Sigmoid colon (tissue), 7 donors: ENCODE measurements around the gene RAET1L. TPM values are rescaled to one million over a fixed set of nuclear protein-coding genes. Genes with fewer than 3 reads are reported as not detected.
"Not testable (repeated sequence)": the region's sequence is repeated elsewhere in the genome, so short reads cannot be mapped to it uniquely, and the experiment has no call there.

Experiments
- DNase-seq: peaks from one replicate; pipeline ENCODE4 v3.0.0-alpha.2; 2019
- H3K27ac ChIP-seq, 4 donors: fragments of 200-600 bp; sonication (generic); one replicate each; pipeline ENCODE4 v1.5.1; 2016 to 2019; ENCODE audit warnings: mild to moderate bottlenecking in 1 of 4
- H3K27me3 ChIP-seq, 3 donors: fragments of 200-600 bp; sonication (generic); one replicate each; pipeline ENCODE4 v1.5.1; 2019; ENCODE audit warnings: mild to moderate bottlenecking in 1 of 3
- H3K36me3 ChIP-seq, 4 donors: fragments of 200-600 bp; sonication (generic); one replicate each; pipeline ENCODE4 v1.5.1; 2016 to 2019
- H3K4me1 ChIP-seq, 4 donors: fragments of 200-600 bp; sonication (generic); one replicate each; pipeline ENCODE4 v1.5.1; 2017 to 2019
- H3K4me3 ChIP-seq, 4 donors: fragments of 200-600 bp; sonication (generic); one replicate each; pipeline ENCODE4 v1.5.1; 2017 to 2019; ENCODE audit warnings: mild to moderate bottlenecking in 2 of 4, moderate library complexity in 1 of 4
- H3K9me3 ChIP-seq, 4 donors: fragments of 200-600 bp in 3 of 4; sonication (generic) in 3 of 4; one replicate each; pipeline versions ENCODE4 v1.5.1 to v1.6.1; 2013 to 2019
- EP300 ChIP-seq, 4 donors: sonication (generic); formaldehyde crosslinking; IDR thresholded peaks; one replicate each; pipeline ENCODE4 v1.6.1; 2017; ENCODE audit warnings: antibody characterized with exemption in 4 of 4
- POLR2A ChIP-seq, 2 donors: fragments of 450-650 bp; IDR thresholded peaks; one replicate each; pipeline ENCODE4 v1.6.1; 2016; ENCODE audit warnings: antibody characterized with exemption in 2 of 2, mild to moderate bottlenecking in 2 of 2, moderate library complexity in 2 of 2
- POLR2AphosphoS5 ChIP-seq, 4 donors: sonication (generic); formaldehyde crosslinking; IDR thresholded peaks; one replicate each; pipeline ENCODE4 v1.6.1; 2017; ENCODE audit warnings: antibody characterized with exemption in 4 of 4
- WGBS, 2 donors: extraction: QIAGEN DNeasy Blood & Tissue Kit; methylation state at CpG; one replicate each; pipeline ENCODE4 v1.1.7; 2013; 5-methylcytosine and 5-hydroxymethylcytosine counted together
- intact Hi-C: fragments of 100-400 bp; cut with DNase I; formaldehyde crosslinking; loops from one replicate; pipeline ENCODE4 v1.15.1; 2023
- polyA plus RNA-seq, 3 donors: library from polyadenylated mRNA; stranded (reverse); fragments of 200-250 nt; gene quantifications; one replicate each; pipeline ENCODE4 v1.2.3, GENCODE V29; 2013
- total RNA-seq, 4 donors: library from RNA; depleted of rRNA; stranded (reverse); fragments of >200 nt; gene quantifications; one replicate each; pipeline ENCODE4 v1.1.0, GENCODE V29; 2016
- TF ChIP-seq, protein P1 (sequence below), 4 experiments: fragments of 450-650 bp in 3 of 4; fragments of 200-600 bp in 1 of 4; IDR thresholded peaks; one replicate each; pipeline ENCODE4 v1.5.1; 2016 to 2019; ENCODE audit warnings: antibody characterized with exemption in 4 of 4, mild to moderate bottlenecking in 3 of 4, moderate library complexity in 2 of 4
- donor health status: healthy with polysubstance abuse.
- donor health status: Bipolar disorder and iron deficiency.
- donor health status: healthy.

Gene RAET1L
- total and polyA plus RNA-seq, 7 donors = not detected

DNA sequence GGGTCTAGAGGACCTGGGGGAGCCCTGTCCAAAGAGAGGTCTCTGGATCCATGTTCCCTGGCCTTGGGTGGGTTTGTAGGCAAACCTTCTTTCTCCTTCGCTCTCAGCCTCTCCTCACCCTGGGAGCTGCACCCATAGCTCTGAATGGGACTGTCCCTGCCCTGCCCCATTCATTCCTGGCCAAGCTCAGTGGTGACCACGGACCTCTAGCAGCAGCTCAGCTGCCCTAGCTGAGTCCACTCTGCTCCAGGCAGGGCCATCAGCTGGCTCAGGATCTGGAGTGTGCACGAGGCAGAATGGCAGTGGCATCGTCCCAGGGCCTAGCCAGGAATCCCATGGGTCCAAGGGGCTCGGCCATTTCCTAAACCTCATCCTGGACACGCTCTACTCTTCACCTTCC is 38.3 kb upstream of the RAET1L start:
- Histone ChIP-seq H3K36me3 (no peaks in the 10 kb centered on the region), H3K4me3 (no peak overlapping the region), H3K27me3 (peaks cover 0 to 7% (median 0%) of the 10 kb centered on the region in 3 donors), H3K4me1 (peaks cover 0 to 7% (median 7%) of the 10 kb centered on the region in 4 donors), H3K9me3 (no peaks in the 10 kb centered on the region), H3K27ac (no peak overlapping the region)
- no peak for DNase-seq
- 91 to 94% methylated on average over 6 of the region's 6 CpGs for WGBS, 2 donors
- intact Hi-C loops = no loop called here
- TF ChIP-seq POLR2AphosphoS5 (IDR thresholded peaks at IDR 0.05) (no peak), POLR2A (IDR thresholded peaks at IDR 0.05) (no peak), EP300 (IDR thresholded peaks at IDR 0.05) (no peak)
- TF ChIP-seq, protein P1, sequence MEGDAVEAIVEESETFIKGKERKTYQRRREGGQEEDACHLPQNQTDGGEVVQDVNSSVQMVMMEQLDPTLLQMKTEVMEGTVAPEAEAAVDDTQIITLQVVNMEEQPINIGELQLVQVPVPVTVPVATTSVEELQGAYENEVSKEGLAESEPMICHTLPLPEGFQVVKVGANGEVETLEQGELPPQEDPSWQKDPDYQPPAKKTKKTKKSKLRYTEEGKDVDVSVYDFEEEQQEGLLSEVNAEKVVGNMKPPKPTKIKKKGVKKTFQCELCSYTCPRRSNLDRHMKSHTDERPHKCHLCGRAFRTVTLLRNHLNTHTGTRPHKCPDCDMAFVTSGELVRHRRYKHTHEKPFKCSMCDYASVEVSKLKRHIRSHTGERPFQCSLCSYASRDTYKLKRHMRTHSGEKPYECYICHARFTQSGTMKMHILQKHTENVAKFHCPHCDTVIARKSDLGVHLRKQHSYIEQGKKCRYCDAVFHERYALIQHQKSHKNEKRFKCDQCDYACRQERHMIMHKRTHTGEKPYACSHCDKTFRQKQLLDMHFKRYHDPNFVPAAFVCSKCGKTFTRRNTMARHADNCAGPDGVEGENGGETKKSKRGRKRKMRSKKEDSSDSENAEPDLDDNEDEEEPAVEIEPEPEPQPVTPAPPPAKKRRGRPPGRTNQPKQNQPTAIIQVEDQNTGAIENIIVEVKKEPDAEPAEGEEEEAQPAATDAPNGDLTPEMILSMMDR (IDR thresholded peaks at IDR 0.05) = no peak

DNA sequence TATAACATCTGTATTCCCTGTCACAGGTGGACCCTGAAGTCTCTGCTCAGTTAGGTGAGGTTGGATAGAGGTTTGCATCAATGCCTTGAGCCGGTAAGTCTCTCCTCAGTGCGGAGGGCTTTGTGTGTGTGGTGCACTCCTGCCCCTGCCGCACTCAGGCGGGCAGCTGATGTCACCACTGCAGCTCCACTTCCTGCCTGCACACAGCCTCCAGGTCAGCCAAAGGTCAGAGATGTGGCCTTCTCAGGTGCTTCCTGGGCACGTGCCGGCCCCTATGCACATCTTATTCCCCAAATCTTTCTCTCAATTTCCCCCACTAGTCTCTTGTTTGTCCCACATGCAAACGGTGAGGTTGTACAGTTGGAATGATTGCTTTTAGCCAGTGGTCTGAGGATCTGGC is 34.6 kb upstream of the RAET1L start:
- H3K4me1 ChIP-seq, intact Hi-C loops, DNase-seq, H3K4me3 ChIP-seq, H3K27ac ChIP-seq, H3K36me3 ChIP-seq, H3K9me3 ChIP-seq: not testable (repeated sequence)
- WGBS, 2 donors = 51 to 81% methylated on average over 7 of the region's 7 CpGs
- H3K27me3 ChIP-seq = peaks cover 0 to 14% (median 0%) of the 10 kb centered on the region in 3 donors

DNA sequence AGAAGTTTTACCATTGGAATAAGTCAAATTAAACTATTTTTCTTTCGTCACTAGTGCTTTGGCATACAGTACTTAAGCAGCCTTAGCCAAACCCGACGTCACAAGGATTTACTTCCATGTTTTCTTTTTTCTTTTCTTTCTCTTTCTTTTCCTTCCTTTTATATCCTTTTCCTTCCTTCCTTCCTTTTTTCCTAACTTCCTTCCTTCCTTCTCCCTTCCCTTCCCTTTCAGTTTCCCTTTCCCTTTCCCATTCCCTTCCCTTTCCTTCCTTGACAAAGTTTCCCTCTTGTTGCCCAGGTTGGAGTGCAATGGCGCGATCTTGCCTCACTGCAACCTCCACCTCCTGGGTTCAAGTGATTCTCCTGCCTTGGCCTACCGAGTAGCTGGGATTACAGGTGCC is 33.7 kb upstream of the RAET1L start:
- Histone ChIP-seq H3K4me1 (no peaks in the 10 kb centered on the region), H3K9me3 (no peaks in the 10 kb centered on the region), H3K27ac (no peak overlapping the region), H3K4me3 (no peak overlapping the region), H3K27me3 (peaks cover 0 to 20% (median 0%) of the 10 kb centered on the region in 3 donors), H3K36me3 (no peaks in the 10 kb centered on the region)
- WGBS, 2 donors = 93 to 95% methylated on average over 6 of the region's 6 CpGs
- DNase-seq = no peak
- TF ChIP-seq EP300 (IDR thresholded peaks at IDR 0.05) (no peak), POLR2A (IDR thresholded peaks at IDR 0.05) (no peak), POLR2AphosphoS5 (IDR thresholded peaks at IDR 0.05) (no peak)
- TF ChIP-seq, protein P1 (IDR thresholded peaks at IDR 0.05) = no peak
- intact Hi-C loops = no loop called here

DNA sequence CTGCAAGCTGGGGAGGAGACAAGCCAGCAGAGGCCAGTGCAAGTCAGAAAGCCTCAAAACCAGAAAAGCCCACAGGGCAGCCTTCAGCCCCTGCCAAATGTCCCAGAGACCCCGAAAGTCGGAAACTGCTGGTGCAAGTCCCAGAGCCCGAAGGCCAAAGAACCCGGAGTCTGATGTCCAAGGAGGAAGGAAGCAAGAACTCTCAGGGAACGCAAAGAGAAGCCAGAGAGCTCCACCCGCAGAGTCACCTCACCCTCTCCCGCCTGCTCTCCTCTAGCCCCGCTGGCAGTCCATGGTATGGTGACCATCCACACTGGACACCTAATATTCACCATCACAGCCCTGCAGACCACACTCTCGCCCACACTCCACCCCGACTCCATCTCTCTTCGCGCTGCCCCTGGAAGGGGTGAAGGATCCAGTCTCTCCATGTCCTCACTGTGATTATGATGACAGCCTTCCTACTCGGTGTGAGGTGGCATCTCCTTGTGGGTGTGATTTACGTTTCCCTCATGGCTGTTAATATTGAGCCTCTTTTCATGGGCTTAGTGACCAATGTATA is 33.0 kb upstream of the RAET1L start:
- TF ChIP-seq POLR2A (IDR thresholded peaks at IDR 0.05) = no peak
- TF ChIP-seq POLR2AphosphoS5 (IDR thresholded peaks at IDR 0.05) = no peak
- TF ChIP-seq, protein P1 (IDR thresholded peaks at IDR 0.05) = no peak
- no peak for TF ChIP-seq EP300 (IDR thresholded peaks at IDR 0.05)
- H3K4me1 ChIP-seq = no peaks in the 10 kb centered on the region

DNA sequence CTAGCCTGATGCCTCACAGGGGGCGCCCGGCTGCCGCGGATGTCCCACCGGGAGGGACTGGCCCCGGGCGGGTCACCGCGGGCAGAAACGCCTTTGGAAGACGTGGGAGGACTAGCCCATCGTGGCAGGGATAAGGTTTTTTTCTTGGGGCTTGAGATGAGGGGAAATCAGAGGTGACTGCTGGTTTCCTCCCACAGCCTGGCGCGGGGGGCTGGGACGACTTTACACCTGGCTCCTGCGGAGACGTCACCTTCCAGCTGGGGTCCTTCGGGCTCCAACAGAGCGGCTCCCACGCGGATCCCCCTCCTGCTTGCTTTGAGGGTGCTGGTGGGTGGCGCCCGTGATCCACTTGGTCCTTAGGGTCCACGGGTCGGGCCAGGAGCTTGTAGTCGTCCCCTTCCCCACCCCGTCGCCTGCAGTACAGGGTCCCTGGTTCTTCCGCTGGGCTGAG is 32.2 kb upstream of the RAET1L start:
- TF ChIP-seq POLR2A (IDR thresholded peaks at IDR 0.05) = no peak
- TF ChIP-seq, protein P1 (IDR thresholded peaks at IDR 0.05) = no peak
- no peak for TF ChIP-seq POLR2AphosphoS5 (IDR thresholded peaks at IDR 0.05)
- TF ChIP-seq EP300 (IDR thresholded peaks at IDR 0.05) = no peak
- Histone ChIP-seq H3K27ac (no peak overlapping the region), H3K9me3 (no peaks in the 10 kb centered on the region), H3K27me3 (peaks cover 0 to 33% (median 0%) of the 10 kb centered on the region in 3 donors), H3K4me3 (no peak overlapping the region), H3K36me3 (no peaks in the 10 kb centered on the region), H3K4me1 (no peaks in the 10 kb centered on the region)
- DNase-seq = no peak
- 83 to 85% methylated on average over 29 of the region's 29 CpGs for WGBS, 2 donors
- intact Hi-C loops = no loop called here

More for the DNA sequence above, 33.0 kb upstream of the RAET1L start:
- no peak overlapping the region for H3K27ac ChIP-seq
- no peaks in the 10 kb centered on the region for H3K36me3 ChIP-seq
- H3K9me3 ChIP-seq = no peaks in the 10 kb centered on the region
- no peak overlapping the region for H3K4me3 ChIP-seq
- intact Hi-C loops = no loop called here
- 88 to 89% methylated on average over 14 of the region's 14 CpGs for WGBS, 2 donors
- no peak for DNase-seq
- H3K27me3 ChIP-seq = peaks cover 0 to 27% (median 0%) of the 10 kb centered on the region in 3 donors
